Hepatocyte (in vitro differentiated cells): ENCODE measurements around the gene CPEB2. TPM values are rescaled to one million over a fixed set of nuclear protein-coding genes. Genes with fewer than 3 reads are reported as not detected.

Experiments used
- DNase-seq: peaks from one replicate; pipeline ENCODE4 v3.0.0-alpha.2; 2016; ENCODE audit warnings: low spot score
- H2AFZ ChIP-seq: fragments of 200-600 bp; sonication (generic); 2 replicates; pipeline ENCODE4 v1.6.0; 2016; ENCODE audit warnings: antibody characterized with exemption, mild to moderate bottlenecking
- H3K27ac ChIP-seq: fragments of 200-600 bp; sonication (generic); 2 replicates; pipeline ENCODE4 v1.5.1; 2016; ENCODE audit warnings: mild to moderate bottlenecking
- H3K27me3 ChIP-seq: fragments of 200-600 bp; sonication (generic); 2 replicates; pipeline ENCODE4 v1.6.1; 2016
- H3K36me3 ChIP-seq: fragments of 200-600 bp; sonication (generic); replicated peaks from 2 replicates; pipeline ENCODE4 v1.5.1; 2016; ENCODE audit warnings: low read depth; ENCODE audit not compliant: insufficient read depth
- H3K4me1 ChIP-seq: fragments of 200-600 bp; sonication (generic); 2 replicates; pipeline ENCODE4 v1.5.1; 2016; ENCODE audit warnings: mild to moderate bottlenecking, moderate library complexity; ENCODE audit not compliant: insufficient read depth
- H3K4me2 ChIP-seq: fragments of 200-600 bp; sonication (generic); 2 replicates; pipeline ENCODE4 v1.6.0; 2016
- H3K4me3 ChIP-seq: fragments of 200-600 bp; sonication (generic); 2 replicates; pipeline ENCODE4 v1.5.1; 2016; ENCODE audit warnings: mild to moderate bottlenecking
- H3K79me2 ChIP-seq: fragments of 200-600 bp; sonication (generic); 2 replicates; pipeline ENCODE4 v1.6.0; 2017; ENCODE audit warnings: mild to moderate bottlenecking
- H3K9me2 ChIP-seq: fragments of 200-600 bp; sonication (generic); replicated peaks from 2 replicates; pipeline ENCODE4 v1.6.0; 2017; ENCODE audit warnings: mild to moderate bottlenecking; ENCODE audit not compliant: insufficient read depth
- H3K9me3 ChIP-seq: fragments of 200-600 bp; sonication (generic); 2 replicates; pipeline ENCODE4 v1.5.1; 2016; ENCODE audit warnings: low read depth, mild to moderate bottlenecking
- H4K20me1 ChIP-seq: fragments of 200-600 bp; sonication (generic); 2 replicates; pipeline ENCODE4 v1.6.0; 2016; ENCODE audit warnings: mild to moderate bottlenecking; ENCODE audit not compliant: insufficient read depth, poor library complexity, severe bottlenecking
- CTCF ChIP-seq: fragments of 200-600 bp; sonication (generic); IDR thresholded peaks from 2 replicates; pipeline ENCODE4 v1.5.1; 2016; ENCODE audit warnings: antibody characterized with exemption, mild to moderate bottlenecking; ENCODE audit not compliant: poor library complexity
- EZH2 ChIP-seq: fragments of 200-600 bp; sonication (generic); IDR thresholded peaks from 2 replicates; pipeline ENCODE4 v1.6.1; 2016; ENCODE audit warnings: antibody characterized with exemption, mild to moderate bottlenecking, borderline replicate concordance
- EZH2phosphoT487 ChIP-seq: fragments of 200-600 bp; sonication (generic); IDR thresholded peaks from one replicate; pipeline ENCODE4 v1.6.1; 2018; ENCODE audit warnings: antibody characterized with exemption, mild to moderate bottlenecking, low read depth, moderate library complexity; ENCODE audit not compliant: unreplicated experiment, severe bottlenecking
- WGBS: methylation state at CpG from one replicate; pipeline ENCODE4 v1.1.6; 2016; ENCODE audit warnings: low lambda C conversion rate; ENCODE audit errors: missing lambda C conversion rate; 5-methylcytosine and 5-hydroxymethylcytosine counted together
- polyA plus RNA-seq: library from polyadenylated mRNA; unstranded; fragments of >200 nt; fragmentation: Nextera tagmentation; extraction: Ambion mirVana; gene quantifications from 2 replicates; pipeline ENCODE4 v1.2.1, GENCODE V29; 2016
- total RNA-seq: library from RNA; depleted of rRNA; stranded (reverse); fragments of >200 nt; gene quantifications from 2 replicates; pipeline ENCODE4 v1.2.3, GENCODE V29; 2014

The CPEB2 gene
- total and polyA plus RNA-seq, 2 experiments from 2014 or later = 4.4 to 18.1 TPM

DNA sequence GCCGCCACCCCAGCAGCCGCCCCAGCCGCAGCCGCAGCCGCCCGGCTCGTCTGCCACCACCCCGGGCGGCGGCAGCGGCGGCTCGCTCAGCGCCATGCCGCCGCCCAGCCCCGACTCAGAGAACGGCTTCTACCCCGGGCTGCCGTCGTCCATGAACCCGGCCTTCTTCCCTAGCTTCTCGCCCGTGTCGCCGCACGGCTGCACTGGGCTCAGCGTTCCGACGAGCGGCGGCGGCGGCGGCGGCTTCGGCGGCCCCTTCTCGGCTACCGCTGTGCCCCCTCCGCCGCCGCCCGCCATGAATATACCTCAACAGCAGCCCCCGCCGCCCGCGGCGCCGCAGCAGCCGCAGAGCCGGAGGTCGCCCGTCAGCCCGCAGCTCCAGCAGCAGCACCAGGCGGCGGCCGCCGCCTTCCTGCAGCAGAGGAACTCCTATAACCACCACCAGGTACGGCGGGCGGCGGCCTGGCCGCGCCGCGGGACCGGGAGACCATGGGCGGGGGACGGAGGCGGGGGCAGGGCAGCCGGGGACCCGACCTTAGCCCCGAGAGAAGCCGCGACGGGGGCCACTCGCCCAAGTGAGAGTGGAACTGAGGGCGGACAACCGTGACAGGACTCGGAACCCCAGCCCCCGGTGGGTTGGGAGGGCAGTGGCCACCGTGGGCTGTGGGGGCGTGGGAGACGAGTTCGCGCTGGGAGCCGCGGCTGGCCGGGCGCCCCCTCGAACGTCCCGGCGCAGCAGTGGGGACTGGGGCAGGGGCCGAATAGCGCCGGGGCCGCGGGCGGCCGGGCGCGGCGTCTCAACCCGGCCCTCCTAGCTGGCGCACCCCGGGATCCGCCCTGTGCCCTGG lies 1.8 kb downstream of the CPEB2 start:
- Histone ChIP-seq H4K20me1 (peaks cover 18% of the 10 kb centered on the region), H3K4me3 (peak overlapping the region; percentile 68), H3K36me3 (no peaks in the 10 kb centered on the region), H3K27me3 (no peaks in the 10 kb centered on the region), H3K4me2 (peak overlapping the region; percentile 78), H3K9me2 (no peaks in the 10 kb centered on the region), H3K27ac (peak overlapping the region; percentile 100), H2AFZ (peak overlapping the region; percentile 10), H3K9me3 (no peaks in the 10 kb centered on the region), H3K79me2 (peaks cover 47% of the 10 kb centered on the region), H3K4me1 (no peaks in the 10 kb centered on the region)
- no peak for TF ChIP-seq CTCF
- TF ChIP-seq EZH2 = no peak
- TF ChIP-seq EZH2phosphoT487 = no peak
- peak; percentile 73 for DNase-seq
- WGBS = 1% methylated on average over 12 of the region's 109 CpGs

- Histone ChIP-seq H3K4me3 (peak overlapping the region; percentile 68), H3K4me2 (peak overlapping the region; percentile 78), H3K9me3 (no peaks in the 10 kb centered on the region), H4K20me1 (peaks cover 23% of the 10 kb centered on the region), H3K79me2 (peaks cover 52% of the 10 kb centered on the region), H3K36me3 (no peaks in the 10 kb centered on the region), H3K9me2 (no peaks in the 10 kb centered on the region), H3K27ac (peak overlapping the region; percentile 100), H2AFZ (peak overlapping the region; percentile 10), H3K4me1 (no peaks in the 10 kb centered on the region), H3K27me3 (no peaks in the 10 kb centered on the region)
- no peak for TF ChIP-seq EZH2phosphoT487
- no peak for TF ChIP-seq EZH2
- TF ChIP-seq CTCF = no peak
- 2% methylated on average over 24 of the region's 43 CpGs for WGBS
- DNase-seq = peak; percentile 87
Observed at GRCh38 chr4:15004739-15005301, 2.5 kb downstream of the CPEB2 start.

DNA sequence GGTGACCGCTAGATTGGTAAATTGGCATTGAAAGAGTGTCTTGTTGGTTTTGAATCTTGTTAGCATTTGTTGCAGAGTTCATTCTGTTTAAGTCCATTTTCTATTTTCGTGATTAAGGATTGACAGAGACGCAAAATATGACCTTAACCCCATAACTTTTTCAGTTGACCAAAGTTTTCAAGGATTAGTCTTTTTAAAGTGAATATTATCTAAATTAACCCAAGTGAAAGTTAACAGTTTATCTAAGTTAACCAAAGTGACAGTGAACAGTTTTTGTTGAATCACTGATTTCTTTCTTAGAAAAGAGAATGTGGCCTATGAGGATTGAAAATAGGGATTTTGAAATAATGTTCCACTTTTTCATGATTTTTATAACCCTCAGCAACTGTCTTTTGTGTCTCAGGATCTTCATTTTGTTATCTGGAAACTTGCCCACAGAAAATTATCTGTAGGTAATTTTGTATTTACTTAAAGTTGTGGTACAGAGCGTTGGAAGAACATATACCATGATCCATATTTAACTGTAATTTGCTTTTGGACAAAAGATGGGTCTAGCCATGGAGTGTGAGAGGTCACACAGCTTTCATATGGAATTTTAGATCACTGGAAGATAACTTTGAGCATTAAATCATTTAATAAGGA lies 3.3 kb downstream of the CPEB2 start:
- H3K36me3 ChIP-seq = no peaks in the 10 kb centered on the region
- no peak for DNase-seq
- no peaks in the 10 kb centered on the region for H3K27me3 ChIP-seq
- H3K79me2 ChIP-seq = peaks cover 57% of the 10 kb centered on the region
- no peak for TF ChIP-seq EZH2
- TF ChIP-seq CTCF = no peak
- no peak for TF ChIP-seq EZH2phosphoT487
- peak overlapping the region; percentile 68 for H3K4me3 ChIP-seq
- peak overlapping the region; percentile 78 for H3K4me2 ChIP-seq
- H3K9me3 ChIP-seq = no peaks in the 10 kb centered on the region
- no peak overlapping the region for H2AFZ ChIP-seq
- peak overlapping the region; percentile 100 for H3K27ac ChIP-seq
- H3K4me1 ChIP-seq = no peaks in the 10 kb centered on the region
- no peaks in the 10 kb centered on the region for H3K9me2 ChIP-seq
- peaks cover 23% of the 10 kb centered on the region for H4K20me1 ChIP-seq
- 60% methylated on average over 4 of the region's 4 CpGs for WGBS
